Small intestine (tissue), 7 donors: ENCODE data around the gene SETBP1. TPM values are rescaled to one million over a fixed set of nuclear protein-coding genes. Genes with fewer than 3 reads are reported as not detected.

Experiments
- DNase-seq, 2 donors: peaks; one replicate each; pipeline versions ENCODE4 v3.0.0 to v3.0.0-alpha.2; 2013
- FAIRE-seq: peaks from 2 replicates; lab custom pipeline; 2012; peaks lifted over from hg19 to GRCh38; lab: Jason Lieb, UNC
- H3K27ac ChIP-seq, 3 donors: one replicate each; pipeline ENCODE4 v1.5.1; 2013; ENCODE audit warnings: low read length in 2 of 3, mild to moderate bottlenecking in 2 of 3, control low read depth in 1 of 3, inconsistent platforms in 1 of 3, low read depth in 1 of 3, moderate library complexity in 1 of 3
- H3K27me3 ChIP-seq, 3 donors: one replicate each; pipeline ENCODE4 v1.6.1; 2013; ENCODE audit warnings: low read length in 3 of 3, inconsistent platforms in 1 of 3; ENCODE audit not compliant: control insufficient read depth in 3 of 3, insufficient read depth in 3 of 3
- H3K36me3 ChIP-seq, 3 donors: one replicate each; pipeline ENCODE4 v1.6.1; 2013; ENCODE audit warnings: low read length in 3 of 3, inconsistent platforms in 1 of 3, low read depth in 1 of 3, mild to moderate bottlenecking in 1 of 3, moderate library complexity in 1 of 3; ENCODE audit not compliant: control insufficient read depth in 3 of 3, insufficient read depth in 2 of 3
- H3K4me1 ChIP-seq, 3 donors: one replicate each; pipeline ENCODE4 v1.6.1; 2013; ENCODE audit warnings: low read length in 2 of 3, inconsistent platforms in 1 of 3, low read depth in 1 of 3, mild to moderate bottlenecking in 1 of 3, moderate library complexity in 1 of 3; ENCODE audit not compliant: control insufficient read depth in 3 of 3, insufficient read depth in 2 of 3
- H3K4me3 ChIP-seq, 3 donors: one replicate each; pipeline ENCODE4 v1.5.1; 2013; ENCODE audit warnings: low read length in 3 of 3, control low read depth in 1 of 3, inconsistent platforms in 1 of 3, low read depth in 1 of 3, mild to moderate bottlenecking in 1 of 3, moderate library complexity in 1 of 3
- H3K9me3 ChIP-seq, 2 donors: one replicate each; pipeline ENCODE4 v1.6.1; 2013; ENCODE audit warnings: low read depth in 1 of 2, low read length in 1 of 2; ENCODE audit not compliant: control insufficient read depth in 2 of 2, insufficient read depth in 1 of 2
- WGBS, 3 donors: extraction: QIAGEN DNeasy Blood & Tissue Kit; methylation state at CpG; one replicate each; pipeline ENCODE4 v1.1.7; 2013; 5-methylcytosine and 5-hydroxymethylcytosine counted together
- polyA plus RNA-seq, 4 donors: library from polyadenylated mRNA; stranded (reverse) in 3 of 4; unstranded in 1 of 4; fragments of 200-250 nt in 3 of 4; fragments of 120-200 nt in 1 of 4; gene quantifications; one replicate each; pipeline versions ENCODE4 v1.2.1 to v1.2.3, GENCODE V29; 2013
- donor health status: healthy with polysubstance abuse.
- donor health status: control.
- donor health status: control.
- donor health status: Bipolar disorder and iron deficiency.
- donor health status: healthy.

Gene SETBP1
- polyA plus RNA-seq, 4 donors = 0.54 to 5.8 (median 1.8) TPM; not detected in 1

- Histone ChIP-seq H3K4me1 (peaks cover 0 to 19% (median 3%) of the 10 kb centered on the region in 3 donors), H3K4me3 (no peak overlapping the region), H3K36me3 (no peaks in the 10 kb centered on the region), H3K27me3 (no peaks in the 10 kb centered on the region), H3K27ac (no peak overlapping the region), H3K9me3 (no peaks in the 10 kb centered on the region)
- WGBS, 3 donors = 97 to 99% (median 98%) methylated on average over 2 of the region's 2 CpGs
- FAIRE-seq (no peak), DNase-seq (no peak)
These were observed 90.0 kb downstream of the SETBP1 start for GRCh38 chr18:44770641-44771040.

- H3K27me3 ChIP-seq = no peaks in the 10 kb centered on the region
- WGBS, 3 donors = 35 to 55% (median 44%) methylated on average over 5 of the region's 5 CpGs
- FAIRE-seq = no peak
- peaks cover 0 to 19% (median 3%) of the 10 kb centered on the region in 3 donors for H3K4me1 ChIP-seq
- no peak for DNase-seq
- no peaks in the 10 kb centered on the region for H3K36me3 ChIP-seq
- H3K9me3 ChIP-seq = no peaks in the 10 kb centered on the region
- no peak overlapping the region for H3K4me3 ChIP-seq
- H3K27ac ChIP-seq = no peak overlapping the region
These were observed 90.9 kb downstream of the SETBP1 start for GRCh38 chr18:44771572-44771955.

- no peak overlapping the region for H3K4me3 ChIP-seq
- peaks cover 0 to 19% (median 3%) of the 10 kb centered on the region in 3 donors for H3K4me1 ChIP-seq
- H3K36me3 ChIP-seq = no peaks in the 10 kb centered on the region
- FAIRE-seq (no peak), DNase-seq (peak; percentile 63 to 65)
- H3K27me3 ChIP-seq = no peaks in the 10 kb centered on the region
- peak overlapping the region in 2 of 3 donors; percentile 0 to 18 for H3K27ac ChIP-seq
- WGBS, 3 donors = 62 to 64% (median 64%) methylated on average over 14 of the region's 14 CpGs
- no peaks in the 10 kb centered on the region for H3K9me3 ChIP-seq
These were observed 91.5 kb downstream of the SETBP1 start for GRCh38 chr18:44771956-44772917.

- no peak overlapping the region for H3K27ac ChIP-seq
- no peak for FAIRE-seq
- H3K36me3 ChIP-seq = no peaks in the 10 kb centered on the region
- no peaks in the 10 kb centered on the region for H3K9me3 ChIP-seq
- H3K4me3 ChIP-seq = no peak overlapping the region
- WGBS, 3 donors = 81 to 100% (median 88%) methylated on average over 1 of the region's 1 CpG
- H3K4me1 ChIP-seq = peaks cover 0 to 19% (median 3%) of the 10 kb centered on the region in 3 donors
- no peaks in the 10 kb centered on the region for H3K27me3 ChIP-seq
- DNase-seq = no peak
These were observed 93.0 kb downstream of the SETBP1 start for GRCh38 chr18:44773640-44774155.

GRCh38 chr18:44774191-44774590 is 93.5 kb downstream of the SETBP1 start:
- H3K4me1 ChIP-seq = peaks cover 0 to 19% (median 3%) of the 10 kb centered on the region in 3 donors
- no peak for DNase-seq

GRCh38 chr18:44777457-44778192 is 96.9 kb downstream of the SETBP1 start:
- Histone ChIP-seq H3K27ac (no peak overlapping the region), H3K27me3 (no peaks in the 10 kb centered on the region), H3K4me1 (peaks cover 0 to 4% (median 0%) of the 10 kb centered on the region in 3 donors), H3K36me3 (no peaks in the 10 kb centered on the region), H3K9me3 (no peaks in the 10 kb centered on the region), H3K4me3 (no peak overlapping the region)
- DNase-seq = no peak
- WGBS, 3 donors = 81 to 93% (median 91%) methylated on average over 10 of the region's 10 CpGs
- FAIRE-seq = no peak

More at GRCh38 chr18:44774191-44774590, 93.5 kb downstream of the SETBP1 start:
- no peaks in the 10 kb centered on the region for H3K9me3 ChIP-seq
- WGBS, 3 donors = 74 to 97% (median 86%) methylated on average over 3 of the region's 3 CpGs
- FAIRE-seq = no peak
- H3K27me3 ChIP-seq = no peaks in the 10 kb centered on the region
- no peak overlapping the region for H3K27ac ChIP-seq
- no peak overlapping the region for H3K4me3 ChIP-seq
- H3K36me3 ChIP-seq = no peaks in the 10 kb centered on the region

- no peak for DNase-seq
- H3K4me1 ChIP-seq = peaks cover 0 to 4% (median 0%) of the 10 kb centered on the region in 3 donors
- no peaks in the 10 kb centered on the region for H3K27me3 ChIP-seq
- H3K36me3 ChIP-seq = no peaks in the 10 kb centered on the region
- no peak overlapping the region for H3K27ac ChIP-seq
- WGBS, 3 donors = 72 to 85% (median 77%) methylated on average over 6 of the region's 6 CpGs
- H3K4me3 ChIP-seq = no peak overlapping the region
- H3K9me3 ChIP-seq = no peaks in the 10 kb centered on the region
- no peak for FAIRE-seq
These were observed 98.1 kb downstream of the SETBP1 start for GRCh38 chr18:44778788-44779187.

GRCh38 chr18:44779753-44780292 is 99.1 kb downstream of the SETBP1 start:
- no peak overlapping the region for H3K27ac ChIP-seq
- no peak for FAIRE-seq

More at GRCh38 chr18:44779753-44780292, 99.1 kb downstream of the SETBP1 start:
- no peaks in the 10 kb centered on the region for H3K27me3 ChIP-seq
- WGBS, 3 donors = 90 to 92% (median 90%) methylated on average over 11 of the region's 11 CpGs
- H3K9me3 ChIP-seq = no peaks in the 10 kb centered on the region
- peaks cover 0 to 4% (median 0%) of the 10 kb centered on the region in 3 donors for H3K4me1 ChIP-seq
- no peak for DNase-seq
- H3K36me3 ChIP-seq = no peaks in the 10 kb centered on the region
- no peak overlapping the region for H3K4me3 ChIP-seq
